ENCODE measurements around the gene ADAR.

The ADAR gene

DNA sequence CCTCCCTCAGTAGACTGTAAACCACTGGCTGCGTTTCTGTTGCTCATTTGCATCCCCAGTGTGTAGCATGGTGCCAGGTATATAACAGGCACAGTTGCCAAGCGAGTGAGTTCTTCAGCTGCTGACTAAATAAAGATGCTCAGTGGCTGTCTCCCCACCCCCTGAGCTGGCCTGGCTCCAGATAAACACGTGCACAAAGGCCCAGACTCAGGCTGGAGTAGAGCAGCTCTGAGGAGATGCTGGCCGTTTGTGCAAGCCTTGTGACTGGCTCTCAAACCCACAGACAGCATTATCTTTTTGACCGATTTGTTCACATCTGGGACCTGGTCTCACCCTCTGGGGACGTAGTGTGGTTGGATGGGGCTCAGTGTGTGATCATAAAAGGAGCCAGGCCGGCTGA is 33.3 kb downstream of the ADAR start:
- TF ChIP-seq, protein P1, sequence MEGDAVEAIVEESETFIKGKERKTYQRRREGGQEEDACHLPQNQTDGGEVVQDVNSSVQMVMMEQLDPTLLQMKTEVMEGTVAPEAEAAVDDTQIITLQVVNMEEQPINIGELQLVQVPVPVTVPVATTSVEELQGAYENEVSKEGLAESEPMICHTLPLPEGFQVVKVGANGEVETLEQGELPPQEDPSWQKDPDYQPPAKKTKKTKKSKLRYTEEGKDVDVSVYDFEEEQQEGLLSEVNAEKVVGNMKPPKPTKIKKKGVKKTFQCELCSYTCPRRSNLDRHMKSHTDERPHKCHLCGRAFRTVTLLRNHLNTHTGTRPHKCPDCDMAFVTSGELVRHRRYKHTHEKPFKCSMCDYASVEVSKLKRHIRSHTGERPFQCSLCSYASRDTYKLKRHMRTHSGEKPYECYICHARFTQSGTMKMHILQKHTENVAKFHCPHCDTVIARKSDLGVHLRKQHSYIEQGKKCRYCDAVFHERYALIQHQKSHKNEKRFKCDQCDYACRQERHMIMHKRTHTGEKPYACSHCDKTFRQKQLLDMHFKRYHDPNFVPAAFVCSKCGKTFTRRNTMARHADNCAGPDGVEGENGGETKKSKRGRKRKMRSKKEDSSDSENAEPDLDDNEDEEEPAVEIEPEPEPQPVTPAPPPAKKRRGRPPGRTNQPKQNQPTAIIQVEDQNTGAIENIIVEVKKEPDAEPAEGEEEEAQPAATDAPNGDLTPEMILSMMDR (conservative IDR thresholded peaks at IDR 0.05), result no peak
- peak overlapping the region; percentile 55 for H3K27ac ChIP-seq

DNA sequence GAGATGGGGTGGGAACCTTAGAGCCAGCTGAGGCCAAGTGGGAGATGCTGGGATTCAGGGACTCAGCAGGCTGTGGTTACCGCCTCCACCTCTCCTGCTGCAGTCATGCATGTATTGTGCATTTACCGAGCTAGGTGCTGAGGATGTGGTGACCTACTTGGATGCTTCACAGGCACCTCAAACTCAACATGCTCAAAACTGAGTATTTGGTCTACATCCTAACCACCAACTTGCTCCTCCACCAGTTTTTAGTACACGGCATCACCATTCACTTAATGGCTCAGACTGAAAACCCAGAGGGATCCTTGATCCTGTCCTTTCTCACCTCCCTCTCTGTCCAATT is 34.8 kb downstream of the ADAR start:
- TF ChIP-seq, protein P1 (conservative IDR thresholded peaks at IDR 0.05), result no peak
- no peak overlapping the region for H3K27ac ChIP-seq

DNA sequence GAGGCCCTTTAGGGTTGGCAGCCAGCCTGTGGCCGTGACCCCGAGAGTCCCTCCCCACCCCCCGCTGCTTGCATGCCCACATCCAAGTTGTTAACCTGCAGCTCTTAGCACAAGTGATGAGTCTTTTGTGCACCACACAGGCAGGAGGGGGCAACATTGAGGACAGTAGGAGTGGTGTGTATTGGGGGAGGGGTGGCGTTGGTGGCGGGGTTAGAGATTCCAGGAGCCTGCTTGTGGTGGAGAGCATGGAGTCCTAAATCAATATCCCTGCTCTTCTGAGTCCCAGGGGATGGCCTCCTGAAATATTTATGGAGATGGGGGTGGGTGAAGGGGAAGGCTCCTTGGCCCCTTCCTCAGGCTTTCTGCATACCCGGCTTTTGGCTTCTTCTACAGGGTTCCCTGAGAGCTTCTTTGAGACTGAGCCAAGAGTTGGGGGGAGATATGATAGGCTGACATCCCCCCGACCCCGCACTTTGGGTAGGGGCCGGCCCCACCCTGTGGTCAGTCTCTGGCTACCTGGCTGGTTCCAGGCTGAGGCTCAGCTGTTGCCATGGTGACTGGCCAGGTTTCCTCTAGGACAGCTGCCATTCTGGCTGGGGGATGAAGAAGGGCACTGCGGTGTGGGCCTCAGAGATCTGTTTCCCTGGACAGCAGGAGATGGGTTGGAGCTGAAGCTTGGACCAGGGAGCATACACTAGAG is 35.4 kb downstream of the ADAR start:
- TF ChIP-seq, protein P1 (conservative IDR thresholded peaks at IDR 0.05), result no peak

DNA sequence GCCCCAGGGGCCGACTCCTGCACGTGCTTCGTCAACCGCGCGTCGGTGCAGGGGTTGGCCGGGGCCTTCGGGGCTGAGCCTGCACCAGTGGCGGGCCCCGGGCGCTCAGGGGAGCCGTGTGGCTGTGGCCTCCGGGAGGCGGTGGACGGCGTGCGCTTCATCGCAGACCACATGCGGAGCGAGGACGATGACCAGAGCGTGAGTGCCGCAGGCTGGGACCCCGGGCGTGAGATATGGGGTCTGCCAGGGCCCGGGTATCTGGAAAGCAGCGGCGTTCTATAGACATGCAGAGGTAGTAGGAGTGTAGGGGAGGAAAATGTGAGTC is 36.1 kb downstream of the ADAR start:
- no peak overlapping the region; the same call in 1 of the 2 replicates for H3K27ac ChIP-seq
- TF ChIP-seq, protein P1 (conservative IDR thresholded peaks at IDR 0.05), result no peak

More for the DNA sequence above, 35.4 kb downstream of the ADAR start:
- peak overlapping the region; percentile 6; the same call in 1 of the 2 replicates for H3K27ac ChIP-seq

DNA sequence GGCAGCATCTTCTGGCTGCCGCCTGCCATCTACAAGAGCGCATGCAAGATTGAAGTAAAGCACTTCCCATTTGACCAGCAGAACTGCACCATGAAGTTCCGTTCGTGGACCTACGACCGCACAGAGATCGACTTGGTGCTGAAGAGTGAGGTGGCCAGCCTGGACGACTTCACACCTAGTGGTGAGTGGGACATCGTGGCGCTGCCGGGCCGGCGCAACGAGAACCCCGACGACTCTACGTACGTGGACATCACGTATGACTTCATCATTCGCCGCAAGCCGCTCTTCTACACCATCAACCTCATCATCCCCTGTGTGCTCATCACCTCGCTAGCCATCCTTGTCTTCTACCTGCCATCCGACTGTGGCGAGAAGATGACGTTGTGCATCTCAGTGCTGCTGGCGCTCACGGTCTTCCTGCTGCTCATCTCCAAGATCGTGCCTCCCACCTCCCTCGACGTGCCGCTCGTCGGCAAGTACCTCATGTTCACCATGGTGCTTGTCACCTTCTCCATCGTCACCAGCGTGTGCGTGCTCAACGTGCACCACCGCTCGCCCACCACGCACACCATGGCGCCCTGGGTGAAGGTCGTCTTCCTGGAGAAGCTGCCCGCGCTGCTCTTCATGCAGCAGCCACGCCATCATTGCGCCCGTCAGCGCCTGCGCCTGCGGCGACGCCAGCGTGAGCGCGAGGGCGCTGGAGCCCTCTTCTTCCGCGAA is 36.6 kb downstream of the ADAR start:
- TF ChIP-seq, protein P1 (conservative IDR thresholded peaks at IDR 0.05), result no peak
- H3K27ac ChIP-seq, result no peak overlapping the region

DNA sequence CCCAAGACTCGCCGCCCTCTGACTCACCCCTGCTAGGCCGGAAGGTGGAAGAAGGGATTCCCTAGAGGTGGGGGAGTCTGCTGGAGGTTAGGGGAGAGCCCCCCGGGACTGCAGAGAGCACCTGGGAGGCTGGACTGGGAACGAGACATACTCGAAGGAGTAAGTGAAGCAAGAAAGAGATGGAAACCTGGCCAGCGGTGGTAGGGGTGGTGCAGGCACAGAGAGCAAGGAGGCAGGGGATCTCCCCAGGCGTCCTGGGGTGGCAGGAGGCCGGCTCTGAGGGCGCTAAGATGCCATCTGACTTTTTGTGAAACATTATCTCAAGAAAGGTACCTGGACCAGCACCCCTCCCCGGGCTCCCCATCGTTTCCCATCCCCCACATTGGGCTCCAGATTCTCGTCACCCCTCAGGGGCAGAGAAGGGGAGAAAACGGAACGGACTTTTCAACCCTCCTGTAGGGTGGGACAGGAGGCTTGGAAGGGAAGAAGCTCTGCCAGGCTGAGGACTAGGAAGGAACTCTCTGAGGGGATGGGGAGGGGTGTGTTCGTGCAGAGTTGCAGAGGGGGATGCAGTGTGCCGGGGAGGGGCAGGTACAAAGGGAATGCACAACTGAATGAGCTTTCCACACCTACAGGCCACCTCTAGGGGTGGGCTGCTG is 39.7 kb downstream of the ADAR start:
- TF ChIP-seq, protein P1 (conservative IDR thresholded peaks at IDR 0.05), result no peak
- H3K27ac ChIP-seq, result peak overlapping the region; percentile 92

DNA sequence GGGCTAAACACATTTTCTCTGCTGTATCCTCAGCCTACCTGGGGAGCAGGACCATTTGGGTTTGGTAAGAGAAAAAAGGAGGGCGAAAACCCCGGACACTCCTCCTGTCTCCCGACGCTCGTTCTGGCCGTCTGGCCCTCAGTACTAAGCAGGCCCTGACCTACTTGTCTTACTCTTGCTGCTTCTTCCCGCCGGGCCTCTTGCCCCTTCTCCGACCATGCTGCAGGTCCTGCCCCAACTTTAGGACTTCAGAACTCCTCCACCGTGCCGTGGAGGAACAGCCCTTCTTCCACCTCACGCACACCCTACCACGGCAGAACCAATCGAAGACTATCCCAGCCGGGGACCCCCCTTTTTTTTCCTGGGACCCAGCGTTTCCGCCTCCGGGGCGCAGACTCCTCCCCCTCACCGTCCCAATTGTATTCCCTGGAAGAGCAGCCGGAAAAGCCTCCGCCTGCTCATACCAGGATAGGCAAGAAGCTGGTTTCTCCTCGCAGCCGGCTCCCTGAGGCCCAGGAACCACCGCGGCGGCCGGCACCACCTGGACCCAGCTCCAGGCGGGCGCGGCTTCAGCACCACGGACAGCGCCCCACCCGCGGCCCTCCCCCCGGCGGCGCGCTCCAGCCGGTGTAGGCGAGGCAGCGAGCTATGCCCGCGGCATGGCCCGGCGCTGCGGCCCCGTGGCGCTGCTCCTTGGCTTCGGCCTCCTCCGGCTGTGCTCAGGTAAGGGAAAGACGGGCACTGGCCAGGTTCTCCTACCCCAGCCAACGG is 40.4 kb downstream of the ADAR start, which contains the start of gene CHRNB2:
Gene CHRNB2, plus strand, starts transcription at position 393 of the 771 bp plus-strand sequence. Its CDS starts 267 bp downstream, at position 660.
- H3K27ac ChIP-seq, result peak within 1 kb of the TSS; percentile 92
- TF ChIP-seq, protein P1 (conservative IDR thresholded peaks at IDR 0.05), result 0 out of 2 replicates have a peak, but pooled peaks have one; percentile 6

All from VCaP (cell line).